ENCODE measurements around the gene DAAM2. TPM values are rescaled to one million over a fixed set of nuclear protein-coding genes. Genes with fewer than 3 reads are reported as not detected.
A peak's percentile ranks its signal among the peaks of the same experiment; 100 is the strongest.

The DAAM2 gene
- total and polyA plus RNA-seq, 2 donors from 2014 or later: 6.9 to 19.8 TPM

DNA sequence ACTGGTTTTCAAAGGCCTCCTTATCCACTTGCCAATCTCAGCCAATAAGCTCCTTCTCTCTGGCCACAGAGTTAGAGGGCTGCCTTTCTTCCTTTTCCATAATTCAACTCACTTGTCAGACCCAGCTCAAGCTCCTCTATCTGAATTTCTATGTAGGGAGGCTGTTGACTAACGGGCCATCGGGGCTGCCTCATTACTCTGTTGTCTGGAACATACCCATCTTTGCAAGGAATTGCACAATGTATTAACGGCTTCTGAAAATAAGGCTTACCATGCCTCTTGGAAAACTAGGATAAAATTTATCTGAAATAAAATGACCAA, 38.5 kb upstream of the DAAM2 start:
- H3K27ac ChIP-seq (ENCODE audit: low read depth in 2 of 2, low read length in 2 of 2): no peak overlapping the region
- no peak overlapping the region for H3K4me3 ChIP-seq (ENCODE audit: low read length in 3 of 3)
- intact Hi-C loops (cut with DNase I): no loop called here
- DNase-seq: peak in 1 of 5 donors; percentile 70
- no peak overlapping the region for H3K9ac ChIP-seq (ENCODE audit: low read length in 3 of 3)
- H3K36me3 ChIP-seq (ENCODE audit: control insufficient read depth in 2 of 3, insufficient read depth in 3 of 3, low read length in 3 of 3): no peaks in the 10 kb centered on the region
- H3K4me1 ChIP-seq (ENCODE audit: control insufficient read depth in 2 of 3, insufficient read depth in 2 of 3, low read depth in 1 of 3, low read length in 3 of 3): no peaks in the 10 kb centered on the region
- no peak for FAIRE-seq
- TF ChIP-seq, protein P1, sequence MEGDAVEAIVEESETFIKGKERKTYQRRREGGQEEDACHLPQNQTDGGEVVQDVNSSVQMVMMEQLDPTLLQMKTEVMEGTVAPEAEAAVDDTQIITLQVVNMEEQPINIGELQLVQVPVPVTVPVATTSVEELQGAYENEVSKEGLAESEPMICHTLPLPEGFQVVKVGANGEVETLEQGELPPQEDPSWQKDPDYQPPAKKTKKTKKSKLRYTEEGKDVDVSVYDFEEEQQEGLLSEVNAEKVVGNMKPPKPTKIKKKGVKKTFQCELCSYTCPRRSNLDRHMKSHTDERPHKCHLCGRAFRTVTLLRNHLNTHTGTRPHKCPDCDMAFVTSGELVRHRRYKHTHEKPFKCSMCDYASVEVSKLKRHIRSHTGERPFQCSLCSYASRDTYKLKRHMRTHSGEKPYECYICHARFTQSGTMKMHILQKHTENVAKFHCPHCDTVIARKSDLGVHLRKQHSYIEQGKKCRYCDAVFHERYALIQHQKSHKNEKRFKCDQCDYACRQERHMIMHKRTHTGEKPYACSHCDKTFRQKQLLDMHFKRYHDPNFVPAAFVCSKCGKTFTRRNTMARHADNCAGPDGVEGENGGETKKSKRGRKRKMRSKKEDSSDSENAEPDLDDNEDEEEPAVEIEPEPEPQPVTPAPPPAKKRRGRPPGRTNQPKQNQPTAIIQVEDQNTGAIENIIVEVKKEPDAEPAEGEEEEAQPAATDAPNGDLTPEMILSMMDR (IDR thresholded peaks at IDR 0.05; ENCODE audit: borderline replicate concordance, extremely low read depth, insufficient read depth): no peak
- H3K27me3 ChIP-seq (ENCODE audit: control insufficient read depth, insufficient read depth, low read length): no peaks in the 10 kb centered on the region
- no peaks in the 10 kb centered on the region for H3K9me3 ChIP-seq (ENCODE audit: control insufficient read depth in 2 of 3, insufficient read depth in 1 of 3, low read length in 3 of 3)

DNA sequence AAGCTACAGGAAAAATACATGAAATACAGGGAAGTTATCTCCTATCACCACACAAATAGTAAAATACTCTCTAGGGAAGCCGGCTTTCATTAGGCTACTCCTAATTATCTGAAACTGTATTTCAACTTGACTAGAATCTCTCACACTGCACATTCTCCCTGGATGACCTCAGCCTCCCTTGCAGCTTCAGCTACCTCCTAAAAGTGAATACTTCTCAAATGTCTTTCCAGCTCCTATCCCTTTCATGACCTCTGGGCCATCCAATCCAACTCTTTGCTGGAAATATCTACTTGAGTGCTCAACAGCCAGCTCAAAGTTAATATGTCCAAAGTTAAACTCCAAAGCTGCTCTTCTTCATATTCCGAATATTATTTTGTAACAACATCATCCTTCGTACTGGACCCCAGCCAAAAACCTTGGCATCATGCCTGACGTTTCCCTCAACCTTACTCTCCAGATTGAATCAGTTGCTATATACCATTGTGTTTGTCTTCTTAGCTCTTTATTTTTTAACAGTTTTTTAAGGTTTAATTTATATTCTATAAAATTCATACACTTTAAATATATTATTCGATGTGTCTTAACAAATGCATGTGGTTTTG, 37.6 kb upstream of the DAAM2 start:
- peak in 1 of 5 donors; percentile 11 for DNase-seq
- intact Hi-C loops (cut with DNase I): no loop called here
- Histone ChIP-seq H3K27ac (ENCODE audit: low read depth in 2 of 2, low read length in 2 of 2) (no peak overlapping the region), H3K9me3 (ENCODE audit: control insufficient read depth in 2 of 3, insufficient read depth in 1 of 3, low read length in 3 of 3) (no peaks in the 10 kb centered on the region), H3K27me3 (ENCODE audit: control insufficient read depth, insufficient read depth, low read length) (no peaks in the 10 kb centered on the region), H3K36me3 (ENCODE audit: control insufficient read depth in 2 of 3, insufficient read depth in 3 of 3, low read length in 3 of 3) (no peaks in the 10 kb centered on the region), H3K9ac (ENCODE audit: low read length in 3 of 3) (no peak overlapping the region), H3K4me3 (ENCODE audit: low read length in 3 of 3) (no peak overlapping the region), H3K4me1 (ENCODE audit: control insufficient read depth in 2 of 3, insufficient read depth in 2 of 3, low read depth in 1 of 3, low read length in 3 of 3) (no peaks in the 10 kb centered on the region)
- TF ChIP-seq, protein P1 (IDR thresholded peaks at IDR 0.05; ENCODE audit: borderline replicate concordance, extremely low read depth, insufficient read depth): no peak
- no peak for FAIRE-seq

DNA sequence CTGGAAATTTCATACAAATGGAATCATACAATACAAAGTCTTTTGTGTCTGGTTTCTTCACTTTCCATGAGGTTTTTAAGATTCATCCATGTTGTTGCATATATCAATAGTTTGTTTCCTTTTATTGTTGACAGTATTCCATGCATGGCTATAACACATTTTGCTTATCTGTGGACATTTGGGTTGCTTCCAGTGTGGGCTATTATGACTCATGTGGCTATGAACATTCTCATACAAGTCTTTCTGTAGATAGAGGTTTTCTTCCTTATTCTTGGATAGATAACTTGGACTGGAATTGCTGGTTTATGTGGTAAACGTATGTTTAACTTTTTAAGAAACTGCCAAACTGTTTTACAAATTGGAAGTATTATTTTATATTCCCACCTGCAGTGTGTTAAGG, 36.9 kb upstream of the DAAM2 start:
- H3K9ac ChIP-seq (ENCODE audit: low read length in 3 of 3): no peak overlapping the region
- intact Hi-C loops (cut with DNase I): no loop called here
- TF ChIP-seq, protein P1 (IDR thresholded peaks at IDR 0.05; ENCODE audit: borderline replicate concordance, extremely low read depth, insufficient read depth): no peak
- H3K4me1 ChIP-seq (ENCODE audit: control insufficient read depth in 2 of 3, insufficient read depth in 2 of 3, low read depth in 1 of 3, low read length in 3 of 3): no peaks in the 10 kb centered on the region
- H3K36me3 ChIP-seq (ENCODE audit: control insufficient read depth in 2 of 3, insufficient read depth in 3 of 3, low read length in 3 of 3): no peaks in the 10 kb centered on the region
- H3K4me3 ChIP-seq (ENCODE audit: low read length in 3 of 3): no peak overlapping the region
- no peaks in the 10 kb centered on the region for H3K9me3 ChIP-seq (ENCODE audit: control insufficient read depth in 2 of 3, insufficient read depth in 1 of 3, low read length in 3 of 3)
- no peak for FAIRE-seq
- H3K27ac ChIP-seq (ENCODE audit: low read depth in 2 of 2, low read length in 2 of 2): no peak overlapping the region
- no peak for DNase-seq
- no peaks in the 10 kb centered on the region for H3K27me3 ChIP-seq (ENCODE audit: control insufficient read depth, insufficient read depth, low read length)

DNA sequence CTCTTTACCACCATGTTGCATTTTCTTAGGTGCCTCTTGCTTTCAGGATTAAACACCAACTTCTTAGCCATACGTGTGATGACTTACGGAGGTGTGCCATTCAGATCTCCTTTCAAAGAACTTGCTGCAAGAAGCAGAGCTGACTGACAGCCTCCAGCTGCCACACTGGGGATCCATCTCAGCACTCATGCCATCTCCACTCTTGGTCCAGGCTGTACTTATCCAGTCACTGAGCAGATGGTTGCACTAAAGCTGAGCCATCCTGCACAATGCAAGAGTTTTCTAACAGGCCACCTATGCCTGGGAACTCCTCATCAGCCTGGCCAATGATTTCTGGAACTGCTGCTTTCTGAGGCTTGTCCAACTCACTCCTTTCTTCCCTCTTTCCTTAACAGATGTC, 35.6 kb upstream of the DAAM2 start:
- no peaks in the 10 kb centered on the region for H3K27me3 ChIP-seq (ENCODE audit: control insufficient read depth, insufficient read depth, low read length)
- no peak overlapping the region for H3K9ac ChIP-seq (ENCODE audit: low read length in 3 of 3)
- H3K36me3 ChIP-seq (ENCODE audit: control insufficient read depth in 2 of 3, insufficient read depth in 3 of 3, low read length in 3 of 3): no peaks in the 10 kb centered on the region
- no peaks in the 10 kb centered on the region for H3K9me3 ChIP-seq (ENCODE audit: control insufficient read depth in 2 of 3, insufficient read depth in 1 of 3, low read length in 3 of 3)
- no peaks in the 10 kb centered on the region for H3K4me1 ChIP-seq (ENCODE audit: control insufficient read depth in 2 of 3, insufficient read depth in 2 of 3, low read depth in 1 of 3, low read length in 3 of 3)
- TF ChIP-seq, protein P1 (IDR thresholded peaks at IDR 0.05; ENCODE audit: borderline replicate concordance, extremely low read depth, insufficient read depth): no peak
- H3K4me3 ChIP-seq (ENCODE audit: low read length in 3 of 3): no peak overlapping the region
- intact Hi-C loops (cut with DNase I): no loop called here
- H3K27ac ChIP-seq (ENCODE audit: low read depth in 2 of 2, low read length in 2 of 2): no peak overlapping the region
- FAIRE-seq: no peak
- no peak for DNase-seq

Data from kidney (tissue), 14 donors.